Adrenal gland (tissue), 12 donors: ENCODE results near the gene PDE4C. TPM values are rescaled to one million over a fixed set of nuclear protein-coding genes. Genes with fewer than 3 reads are reported as not detected.

Experiments
- DNase-seq, 7 donors: peaks; one replicate each; pipeline ENCODE4 v3.0.0-alpha.2; 2019 to 2020
- H3K27ac ChIP-seq, 5 donors: fragments of 200-600 bp; sonication (generic) in 4 of 5; 1 replicate in 3 of 5; 2 replicates in 2 of 5; pipeline versions ENCODE4 v1.5.1 to v1.8.0; 2016 to 2020; ENCODE audit warnings: mild to moderate bottlenecking in 1 of 5
- H3K27me3 ChIP-seq: fragments of 200-600 bp; 2 replicates; pipeline ENCODE4 v1.8.0; 2021
- H3K36me3 ChIP-seq, 2 donors: fragments of 200-600 bp; replicated peaks in 1 of 2; 1 replicate in 1 of 2; 2 replicates in 1 of 2; pipeline versions ENCODE4 v1.5.1 to v1.8.0; 2018 to 2022
- H3K4me1 ChIP-seq, 2 donors: fragments of 200-600 bp; replicated peaks in 1 of 2; 1 replicate in 1 of 2; 2 replicates in 1 of 2; pipeline versions ENCODE4 v1.5.1 to v1.8.0; 2018 to 2021
- H3K4me3 ChIP-seq, 4 donors: fragments of 200-600 bp; sonication (generic) in 3 of 4; one replicate each; pipeline ENCODE4 v1.5.1; 2016 to 2018
- H3K9me3 ChIP-seq, 3 donors: fragments of 200-600 bp; sonication (generic) in 1 of 3; replicated peaks in 1 of 3; 1 replicate in 2 of 3; 2 replicates in 1 of 3; pipeline versions ENCODE4 v1.5.1 to v1.8.0; 2016 to 2021
- CTCF ChIP-seq, 6 experiments: fragments of 450-650 bp in 4 of 6; fragments of 200-600 bp in 2 of 6; sonication (generic) in 1 of 6; IDR thresholded peaks; 1 replicate in 5 of 6; 2 replicates in 1 of 6; pipeline versions ENCODE4 v1.5.1 to v1.8.0; 2016 to 2021; ENCODE audit warnings: antibody characterized with exemption in 6 of 6, mild to moderate bottlenecking in 2 of 6, moderate library complexity in 1 of 6
- POLR2A ChIP-seq, 2 donors: fragments of 450-650 bp; IDR thresholded peaks; one replicate each; pipeline ENCODE4 v1.6.1; 2017; ENCODE audit warnings: antibody characterized with exemption in 2 of 2, mild to moderate bottlenecking in 2 of 2, moderate library complexity in 1 of 2
- WGBS, 4 donors: extraction: QIAGEN DNeasy Blood & Tissue Kit in 2 of 4; methylation state at CpG; one replicate each; pipeline versions ENCODE4 v1.1.5 to v1.1.7; 2013 to 2017; 5-methylcytosine and 5-hydroxymethylcytosine counted together
- intact Hi-C, 2 donors: fragments of 100-400 bp; cut with DNase I; formaldehyde crosslinking; loops; one replicate each; pipeline versions ENCODE4 v1.14.1 to v1.15.0; 2022 to 2023
- polyA plus RNA-seq, 3 donors: library from polyadenylated mRNA; stranded (reverse); fragments of 200-250 nt in 2 of 3; fragments of 350-450 nt in 1 of 3; fragmentation: Illumina TruSeq in 1 of 3; extraction: RNeasy Lipid Tissue Mini Kit (QIAGEN cat#74804) in 1 of 3; gene quantifications; one replicate each; pipeline ENCODE4 v1.2.3, GENCODE V29; 2013 to 2014
- total RNA-seq, 9 donors: library from RNA; depleted of rRNA in 4 of 9; stranded (reverse); fragments of >200 nt in 4 of 9; fragments of 120-200 nt in 1 of 9; fragmentation: NEBNext Ultra II Directional in 1 of 9; extraction: Animal tissue kit (Norgen Biotek cat#: 25700) in 1 of 9; gene quantifications; one replicate each; pipeline versions ENCODE4 v1.1.0 to v1.2.4, GENCODE V29; 2013 to 2023
- donor health status: healthy with polysubstance abuse.
- donor health status: Bipolar disorder and iron deficiency.
- donor health status: DM: yes; HTN: yes; CAD: no.
- donor health status: DM: no; HTN: no; CAD: no.
- donor health status: DM: no; HTN: no; CAD: no.
- donor health status: DM: yes; HTN: yes; CAD: no.

The PDE4C gene
- total and polyA plus RNA-seq, 12 donors: 0.11 to 2.4 (median 0.61) TPM; not detected in 1

DNA sequence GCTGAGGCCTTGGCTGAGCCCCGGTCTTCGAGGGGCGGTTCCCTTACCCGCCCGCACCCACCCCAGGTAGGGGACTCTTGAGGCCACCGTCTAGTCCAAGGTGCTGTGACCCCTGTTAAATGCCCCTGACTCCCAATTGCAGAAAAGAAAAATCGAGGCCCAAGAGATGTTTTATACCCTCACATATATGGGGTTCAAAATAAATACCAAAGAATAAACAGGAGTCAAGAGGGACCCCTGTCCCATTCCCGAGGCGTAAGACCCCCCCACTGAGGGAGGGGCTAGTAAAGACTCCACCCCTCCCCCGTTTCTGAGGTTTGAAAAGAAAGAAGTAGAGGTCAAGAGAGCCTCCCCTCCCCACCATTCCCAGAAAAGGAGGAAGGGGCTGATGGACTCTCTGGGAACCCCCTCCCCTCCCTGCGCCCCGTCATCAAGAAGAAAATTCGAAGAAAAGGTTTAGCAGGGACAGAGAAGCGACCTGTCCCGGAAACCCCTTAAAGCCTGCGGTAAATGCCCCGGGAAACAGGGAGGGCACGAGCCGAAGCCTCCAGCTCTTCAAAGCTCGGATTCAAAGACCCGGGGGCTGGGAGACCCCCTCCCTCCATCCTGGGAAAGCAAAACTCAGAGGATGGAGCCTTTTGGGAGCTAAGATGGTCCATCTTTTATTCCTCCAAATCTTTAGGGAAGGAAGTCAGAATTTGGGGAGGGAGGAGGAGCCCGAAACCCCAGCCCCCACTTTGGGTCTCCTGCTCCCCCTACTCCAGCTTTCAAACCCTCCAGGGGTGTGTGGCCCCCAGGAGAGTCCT lies 21.6 kb downstream of the PDE4C start:
- Histone ChIP-seq H3K36me3 (peaks cover 0 to under 1% of the 10 kb centered on the region in 2 donors), H3K4me3 (peak overlapping the region in 3 of 4 donors; percentile 15 to 72 (median 37)), H3K4me1 (peaks cover 19 to 23% of the 10 kb centered on the region in 2 donors), H3K27me3 (no peaks in the 10 kb centered on the region), H3K9me3 (no peaks in the 10 kb centered on the region), H3K27ac (peak overlapping the region; percentile 67 to 96 (median 92))
- peak in 1 of 2 donors; percentile 10 for TF ChIP-seq POLR2A (IDR thresholded peaks at IDR 0.05)
- peak in 1 of 6 experiments; percentile 8 for TF ChIP-seq CTCF (IDR thresholded peaks at IDR 0.05)
- peak in 5 of 7 donors; percentile 63 to 80 (median 75) for DNase-seq
- intact Hi-C loops: no loop called here
- WGBS, 4 donors: 0 to 1% (median 0%) methylated on average over 20 to 22 of the region's 22 CpGs

DNA sequence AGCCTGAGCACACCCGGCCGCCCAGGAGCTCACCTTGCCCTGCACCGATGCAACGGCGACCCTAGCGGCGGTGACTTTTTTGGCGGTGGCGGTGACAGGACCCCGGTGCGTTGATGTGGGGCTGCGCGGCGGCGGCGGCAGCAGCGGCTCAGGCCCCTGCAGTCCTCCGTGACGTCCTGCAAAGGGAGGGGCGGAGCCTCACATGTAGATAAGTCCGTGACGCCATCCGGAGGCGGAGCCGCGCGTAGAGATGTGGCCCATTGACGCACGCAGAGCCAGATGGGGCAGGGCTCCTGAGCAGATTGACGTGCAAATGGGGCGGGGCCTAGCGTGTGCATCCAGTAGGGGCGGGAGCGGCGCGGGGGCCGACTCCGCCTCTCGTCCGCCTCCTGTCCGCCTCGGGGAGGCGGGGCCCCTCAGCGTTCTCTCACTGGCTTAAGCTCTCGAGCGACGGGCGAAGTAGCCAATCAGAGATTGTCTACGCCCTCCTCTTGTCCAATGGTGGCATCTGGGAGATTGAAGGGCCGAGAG lies 22.3 kb downstream of the PDE4C start, which contains the start of gene RAB3A:
Gene RAB3A (minus strand): TSS at position 180 of the 531 bp plus-strand sequence. CDS start 1,302 bp downstream, outside the sequence.
- WGBS, 4 donors: 0% methylated on average over 11 to 50 of the region's 50 CpGs
- intact Hi-C loops: no loop called here

DNA sequence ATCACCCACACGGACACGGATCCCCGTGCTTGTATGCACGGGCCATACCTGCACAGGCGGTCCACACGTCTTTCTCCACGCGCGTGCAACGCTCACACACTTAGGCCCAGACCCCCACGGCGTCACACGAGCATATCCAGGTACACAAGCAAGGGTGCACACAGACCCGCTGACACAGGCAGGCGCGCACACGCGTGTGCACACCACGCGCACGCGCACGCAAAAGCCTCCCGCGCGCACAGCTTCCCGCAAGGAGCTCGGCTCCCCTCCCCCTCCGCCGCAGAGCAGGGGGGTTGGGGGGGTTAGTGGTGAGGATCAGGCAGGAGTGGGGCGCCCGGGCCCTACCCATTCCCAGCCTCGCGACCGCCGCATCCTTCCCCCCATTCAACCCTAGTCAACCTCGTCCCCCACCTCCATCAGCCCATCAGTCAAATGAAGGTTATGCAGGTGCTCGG lies 22.8 kb downstream of the PDE4C start:
- peak in 6 of 7 donors; percentile 54 to 78 (median 62) for DNase-seq
- intact Hi-C loops: no loop called here
- H3K27me3 ChIP-seq: no peaks in the 10 kb centered on the region
- H3K27ac ChIP-seq: peak overlapping the region in 3 of 5 donors; percentile 61 to 83 (median 68)
- WGBS, 4 donors: 0 to 1% (median 0%) methylated on average over 12 to 38 of the region's 38 CpGs; no CpG with 5 or more reads in 1 of the 4 donors
- H3K4me3 ChIP-seq: peak overlapping the region in 3 of 4 donors; percentile 50 to 62 (median 59)
- peaks cover 19 to 23% of the 10 kb centered on the region in 2 donors for H3K4me1 ChIP-seq
- H3K9me3 ChIP-seq: no peaks in the 10 kb centered on the region
- TF ChIP-seq CTCF (IDR thresholded peaks at IDR 0.05) (no peak), POLR2A (IDR thresholded peaks at IDR 0.05) (no peak)
- peaks cover 0 to 12% of the 10 kb centered on the region in 2 donors for H3K36me3 ChIP-seq

More for the DNA sequence above, 22.3 kb downstream of the PDE4C start, which contains the start of gene RAB3A:
- Histone ChIP-seq H3K4me1 (peaks cover 19 to 23% of the 10 kb centered on the region in 2 donors), H3K4me3 (peak within 1 kb of the TSS in 3 of 4 donors; percentile 59 to 72 (median 62)), H3K27me3 (no peaks in the 10 kb centered on the region), H3K36me3 (peaks cover 0 to 7% of the 10 kb centered on the region in 2 donors), H3K9me3 (no peaks in the 10 kb centered on the region), H3K27ac (peak within 1 kb of the TSS; percentile 67 to 96 (median 92))
- TF ChIP-seq POLR2A (IDR thresholded peaks at IDR 0.05): peak; percentile 76 to 84
- TF ChIP-seq CTCF (IDR thresholded peaks at IDR 0.05): peak in 1 of 6 experiments; percentile 1
- DNase-seq: peak; percentile 100
